CD14-positive monocyte (primary cell): ENCODE measurements around the gene PTTG1IP. TPM values are rescaled to one million over a fixed set of nuclear protein-coding genes. Genes with fewer than 3 reads are reported as not detected.

ENCODE experiments used
- DNase-seq, 3 donors: peaks; one replicate each; pipeline ENCODE4 v3.0.0-alpha.2; 2011 to 2022
- H2AFZ ChIP-seq: 2 replicates; pipeline ENCODE4 v1.6.0; 2012; ENCODE audit warnings: mild to moderate bottlenecking, low read depth, low read length, inconsistent platforms; ENCODE audit not compliant: insufficient read depth, poor library complexity, severe bottlenecking
- H3K27ac ChIP-seq, 2 donors: 1 replicate in 1 of 2; 2 replicates in 1 of 2; pipeline ENCODE4 v1.5.1; 2012 to 2013; ENCODE audit warnings: low read length in 2 of 2, control low read depth in 1 of 2, inconsistent platforms in 1 of 2, low read depth in 1 of 2, mild to moderate bottlenecking in 1 of 2
- H3K27me3 ChIP-seq, 2 donors: one replicate each; pipeline versions ENCODE4 v1.6.0 to v1.6.1; 2011 to 2013; ENCODE audit warnings: low read length in 2 of 2; ENCODE audit not compliant: control insufficient read depth in 2 of 2, insufficient read depth in 2 of 2
- H3K36me3 ChIP-seq, 2 donors: replicated peaks in 1 of 2; 1 replicate in 1 of 2; 2 replicates in 1 of 2; pipeline versions ENCODE4 v1.5.1 to v1.6.1; 2012 to 2013; ENCODE audit warnings: low read length in 2 of 2, control low read depth in 1 of 2, inconsistent platforms in 1 of 2, mild to moderate bottlenecking in 1 of 2; ENCODE audit not compliant: insufficient read depth in 2 of 2, control insufficient read depth in 1 of 2
- H3K4me1 ChIP-seq, 2 donors: 1 replicate in 1 of 2; 2 replicates in 1 of 2; pipeline versions ENCODE4 v1.5.1 to v1.6.1; 2012 to 2013; ENCODE audit warnings: low read length in 2 of 2, control low read depth in 1 of 2, inconsistent platforms in 1 of 2, mild to moderate bottlenecking in 1 of 2, moderate library complexity in 1 of 2; ENCODE audit not compliant: insufficient read depth in 2 of 2, control insufficient read depth in 1 of 2
- H3K4me2 ChIP-seq: replicated peaks from 2 replicates; pipeline ENCODE3; 2012; ENCODE audit warnings: low read length, moderate library complexity, mild to moderate bottlenecking; ENCODE audit not compliant: poor library complexity, severe bottlenecking; ENCODE audit errors: extremely low read depth
- H3K4me3 ChIP-seq, 3 experiments: fragments of 200-600 bp in 1 of 3; sonication (generic) in 1 of 3; replicated peaks in 1 of 3; 1 replicate in 2 of 3; 2 replicates in 1 of 3; pipeline ENCODE4 v1.5.1; 2011 to 2013; ENCODE audit warnings: low read length in 3 of 3, mild to moderate bottlenecking in 3 of 3, control low read depth in 2 of 3, low read depth in 2 of 3, inconsistent platforms in 1 of 3, moderate library complexity in 1 of 3
- H3K79me2 ChIP-seq: 2 replicates; pipeline ENCODE4 v1.6.0; 2012; ENCODE audit warnings: mild to moderate bottlenecking, control low read depth, inconsistent platforms, low read length, moderate library complexity; ENCODE audit not compliant: insufficient read depth
- H3K9ac ChIP-seq: 2 replicates; pipeline ENCODE4 v1.6.0; 2017; ENCODE audit warnings: low read length, mild to moderate bottlenecking; ENCODE audit not compliant: insufficient read depth, poor library complexity, severe bottlenecking
- H3K9me3 ChIP-seq, 2 donors: replicated peaks in 1 of 2; 1 replicate in 1 of 2; 2 replicates in 1 of 2; pipeline versions ENCODE4 v1.5.1 to v1.6.1; 2012 to 2013; ENCODE audit warnings: low read length in 2 of 2, control low read depth in 1 of 2; ENCODE audit not compliant: control insufficient read depth in 1 of 2, insufficient read depth in 1 of 2
- H4K20me1 ChIP-seq: 2 replicates; pipeline ENCODE4 v1.6.0; 2012; ENCODE audit warnings: mild to moderate bottlenecking, low read length, control low read depth, moderate library complexity; ENCODE audit not compliant: insufficient read depth
- H3K27ac Mint-ChIP-seq, 7 donors: one replicate each; pipeline ENCODE4 v1.8.0; 2020; ENCODE audit warnings: mild to moderate bottlenecking in 7 of 7, mixed read lengths in 7 of 7, moderate library complexity in 6 of 7, inconsistent platforms in 2 of 7
- H3K27me3 Mint-ChIP-seq, 3 donors: one replicate each; pipeline ENCODE4 v1.8.0; 2021 to 2022; ENCODE audit warnings: low read depth in 3 of 3, mild to moderate bottlenecking in 3 of 3, mixed read lengths in 3 of 3, moderate library complexity in 3 of 3, inconsistent platforms in 1 of 3
- H3K36me3 Mint-ChIP-seq, 2 donors: one replicate each; pipeline ENCODE4 v1.8.0; 2020; ENCODE audit warnings: mixed read lengths in 2 of 2, inconsistent platforms in 1 of 2, mild to moderate bottlenecking in 1 of 2
- H3K4me1 Mint-ChIP-seq: one replicate; pipeline ENCODE4 v1.8.0; 2020; ENCODE audit warnings: mild to moderate bottlenecking, mixed read lengths
- H3K4me3 Mint-ChIP-seq, 2 donors: one replicate each; pipeline ENCODE4 v1.8.0; 2020; ENCODE audit warnings: mild to moderate bottlenecking in 2 of 2, mixed read lengths in 2 of 2, moderate library complexity in 1 of 2
- H3K9me3 Mint-ChIP-seq, 7 donors: one replicate each; pipeline ENCODE4 v1.8.0; 2020 to 2022; ENCODE audit warnings: mixed read lengths in 7 of 7, mild to moderate bottlenecking in 6 of 7, moderate library complexity in 6 of 7, inconsistent platforms in 2 of 7
- WGBS: methylation state at CpG from one replicate; pipeline ENCODE4 v1.1.5; 2013; ENCODE audit warnings: missing lambda C conversion rate; ENCODE audit not compliant: insufficient coverage; 5-methylcytosine and 5-hydroxymethylcytosine counted together
- intact Hi-C, 2 donors: fragments of 100-400 bp; cut with micrococcal nuclease; formaldehyde crosslinking; loops; one replicate each; pipeline versions ENCODE4 v1.15.0 to v1.15.1; 2023
- polyA plus RNA-seq, 3 donors: library from polyadenylated mRNA; depleted of rRNA in 1 of 3; unstranded in 2 of 3; stranded (reverse) in 1 of 3; fragments of 300-500 nt in 2 of 3; fragments of >200 nt in 1 of 3; fragmentation: Illumina TruSeq in 2 of 3; gene quantifications; 1 replicate in 2 of 3; 2 replicates in 1 of 3; pipeline ENCODE4 v1.2.3, GENCODE V29; 2012 to 2021
- TF ChIP-seq, protein P1 (sequence below): fragments of 200-600 bp; IDR thresholded peaks from one replicate; pipeline ENCODE4 v1.8.0; 2022; ENCODE audit warnings: antibody characterized with exemption, mild to moderate bottlenecking

The PTTG1IP gene
- polyA plus RNA-seq, 3 donors, result 118 to 238 (median 206) TPM

DNA sequence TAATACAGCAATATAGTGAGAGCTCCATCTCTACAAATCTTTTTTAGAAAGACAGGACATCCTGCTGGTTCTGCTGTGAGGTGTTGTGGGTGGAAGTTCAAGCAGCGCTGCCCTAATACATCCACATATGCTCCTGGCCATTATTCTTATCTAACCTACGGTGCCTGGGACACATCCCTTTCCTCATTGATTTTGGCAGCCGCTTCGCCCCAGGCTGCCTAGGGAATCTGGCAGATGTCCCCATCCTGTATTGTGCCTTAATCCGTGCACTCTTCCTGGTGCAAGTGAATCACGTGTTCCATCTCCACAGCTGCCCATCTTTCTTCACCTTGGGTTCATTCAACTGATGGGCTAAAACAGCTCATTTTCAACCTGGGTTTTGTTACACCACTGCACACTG lies 68.7 kb downstream of the PTTG1IP start:
- no peaks in the 10 kb centered on the region for H3K9me3 ChIP-seq
- no peak overlapping the region for H3K9ac ChIP-seq
- peaks cover 22 to 27% of the 10 kb centered on the region in 2 donors for H3K4me1 ChIP-seq
- no peak overlapping the region for H3K27ac ChIP-seq
- peaks cover 26% of the 10 kb centered on the region for H3K4me1 Mint-ChIP-seq
- H3K36me3 ChIP-seq, result peaks cover 47 to 59% of the 10 kb centered on the region in 2 donors
- WGBS, result 95% methylated on average over 5 of the region's 6 CpGs
- peaks cover 0 to 2% (median 0%) of the 10 kb centered on the region in 3 donors for H3K27me3 Mint-ChIP-seq
- intact Hi-C loops, result loop anchor here (5.0 kb wide), 3 partner anchors 63 to 118 kb away; partner anchors contain the start of gene ITGB2 (in 1 of the 2)
- H3K4me3 Mint-ChIP-seq, result no peak overlapping the region
- H3K9me3 Mint-ChIP-seq, result no peaks in the 10 kb centered on the region
- no peak overlapping the region for H3K4me3 ChIP-seq
- H3K27ac Mint-ChIP-seq, result no peak overlapping the region
- no peak overlapping the region for H3K4me2 ChIP-seq
- no peaks in the 10 kb centered on the region for H3K27me3 ChIP-seq
- peaks cover 33% of the 10 kb centered on the region for H3K79me2 ChIP-seq
- TF ChIP-seq, protein P1, sequence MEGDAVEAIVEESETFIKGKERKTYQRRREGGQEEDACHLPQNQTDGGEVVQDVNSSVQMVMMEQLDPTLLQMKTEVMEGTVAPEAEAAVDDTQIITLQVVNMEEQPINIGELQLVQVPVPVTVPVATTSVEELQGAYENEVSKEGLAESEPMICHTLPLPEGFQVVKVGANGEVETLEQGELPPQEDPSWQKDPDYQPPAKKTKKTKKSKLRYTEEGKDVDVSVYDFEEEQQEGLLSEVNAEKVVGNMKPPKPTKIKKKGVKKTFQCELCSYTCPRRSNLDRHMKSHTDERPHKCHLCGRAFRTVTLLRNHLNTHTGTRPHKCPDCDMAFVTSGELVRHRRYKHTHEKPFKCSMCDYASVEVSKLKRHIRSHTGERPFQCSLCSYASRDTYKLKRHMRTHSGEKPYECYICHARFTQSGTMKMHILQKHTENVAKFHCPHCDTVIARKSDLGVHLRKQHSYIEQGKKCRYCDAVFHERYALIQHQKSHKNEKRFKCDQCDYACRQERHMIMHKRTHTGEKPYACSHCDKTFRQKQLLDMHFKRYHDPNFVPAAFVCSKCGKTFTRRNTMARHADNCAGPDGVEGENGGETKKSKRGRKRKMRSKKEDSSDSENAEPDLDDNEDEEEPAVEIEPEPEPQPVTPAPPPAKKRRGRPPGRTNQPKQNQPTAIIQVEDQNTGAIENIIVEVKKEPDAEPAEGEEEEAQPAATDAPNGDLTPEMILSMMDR, result no peak
- H3K36me3 Mint-ChIP-seq, result peaks cover 51 to 60% of the 10 kb centered on the region in 2 donors
- H4K20me1 ChIP-seq, result peaks cover 30% of the 10 kb centered on the region
- DNase-seq, result no peak
- H2AFZ ChIP-seq, result no peak overlapping the region

GRCh38 chr21:44803651-44804050 lies 69.8 kb downstream of the PTTG1IP start:
- Mint-ChIP-seq H3K27me3 (peaks cover 0 to 2% (median 0%) of the 10 kb centered on the region in 3 donors), H3K4me1 (peaks cover 28% of the 10 kb centered on the region), H3K4me3 (no peak overlapping the region), H3K27ac (no peak overlapping the region), H3K36me3 (peaks cover 47 to 58% of the 10 kb centered on the region in 2 donors), H3K9me3 (no peaks in the 10 kb centered on the region)
- H3K79me2 ChIP-seq, result peaks cover 34% of the 10 kb centered on the region
- no peaks in the 10 kb centered on the region for H3K27me3 ChIP-seq
- H3K36me3 ChIP-seq, result peaks cover 36 to 59% of the 10 kb centered on the region in 2 donors
- no peak overlapping the region for H3K4me2 ChIP-seq
- H3K9me3 ChIP-seq, result no peaks in the 10 kb centered on the region
- WGBS, result 67% methylated on average over 3 of the region's 3 CpGs
- peaks cover 22 to 32% of the 10 kb centered on the region in 2 donors for H3K4me1 ChIP-seq
- H4K20me1 ChIP-seq, result peaks cover 29% of the 10 kb centered on the region
- H3K9ac ChIP-seq, result no peak overlapping the region
- no peak overlapping the region for H3K4me3 ChIP-seq
- no peak overlapping the region for H2AFZ ChIP-seq
- no peak for DNase-seq
- intact Hi-C loops, result loop anchor here (5.0 kb wide), 3 partner anchors 64 to 119 kb away; partner anchors contain the start of gene ITGB2 (in 1 of the 2)
- no peak overlapping the region for H3K27ac ChIP-seq
- TF ChIP-seq, protein P1, result no peak
